GM19099 (cell line): Measurements from ENCODE around the gene DUSP28.

Experiments used
- POLR2A ChIP-seq: IDR thresholded peaks from 3 replicates; pipeline ENCODE4 v1.6.1; 2011; ENCODE audit warnings: low read depth; ENCODE audit not compliant: insufficient read length; ENCODE audit errors: extremely low read depth

The DUSP28 gene

GRCh38 chr2:240560084-240560479, at the start of gene DUSP28:
Gene DUSP28, plus strand, starts transcription at chr2:240560357. Its CDS starts 328 bp downstream, at chr2:240560685.
- TF ChIP-seq POLR2A, result peak; percentile 80

- TF ChIP-seq POLR2A, result no peak
Measured at GRCh38 chr2:240510513-240511210, 49.5 kb upstream of the DUSP28 start.

GRCh38 chr2:240511351-240512108, 48.6 kb upstream of the DUSP28 start:
- no peak for TF ChIP-seq POLR2A

GRCh38 chr2:240512109-240512485, 48.1 kb upstream of the DUSP28 start:
- no peak for TF ChIP-seq POLR2A

- no peak for TF ChIP-seq POLR2A
Measured at GRCh38 chr2:240512666-240513535, 47.3 kb upstream of the DUSP28 start.

- no peak for TF ChIP-seq POLR2A
Measured at GRCh38 chr2:240513549-240514287, 46.4 kb upstream of the DUSP28 start.

- TF ChIP-seq POLR2A, result no peak
Measured at GRCh38 chr2:240514631-240515030, 45.5 kb upstream of the DUSP28 start.

- TF ChIP-seq POLR2A, result no peak
Measured at GRCh38 chr2:240517342-240517741, 42.8 kb upstream of the DUSP28 start.

GRCh38 chr2:240518981-240519380, 41.2 kb upstream of the DUSP28 start:
- no peak for TF ChIP-seq POLR2A

GRCh38 chr2:240519396-240520129, 40.6 kb upstream of the DUSP28 start:
- TF ChIP-seq POLR2A, result no peak

- TF ChIP-seq POLR2A, result no peak
Measured at GRCh38 chr2:240520130-240520973, 39.8 kb upstream of the DUSP28 start.

GRCh38 chr2:240520974-240521350, 39.2 kb upstream of the DUSP28 start:
- TF ChIP-seq POLR2A, result no peak

- no peak for TF ChIP-seq POLR2A
Measured at GRCh38 chr2:240522406-240522805, 37.8 kb upstream of the DUSP28 start.
